AG04450 (cell line): ENCODE data around the gene TAT. TPM values are rescaled to one million over a fixed set of nuclear protein-coding genes. Genes with fewer than 3 reads are reported as not detected.
"Not testable (repeated sequence)": the region's sequence is repeated elsewhere in the genome, so short reads cannot be mapped to it uniquely, and the experiment has no call there.

Experiments
- CTCF ChIA-PET: fragments of 300-600, 350-600 bp; formaldehyde crosslinking; extraction: SDS; loops from one replicate; lab custom pipeline; 2022; ENCODE audit warnings: antibody characterized with exemption, inconsistent platforms; lab: Charles Lee
- POLR2A ChIA-PET: fragments of 350-600 bp; formaldehyde crosslinking; extraction: SDS; loops from one replicate; lab custom pipeline; 2021; ENCODE audit warnings: antibody characterized with exemption, inconsistent platforms; lab: Yijun Ruan, JAX
- DNase-seq: peaks from one replicate; pipeline ENCODE4 v3.0.0-alpha.2; 2011; ENCODE audit warnings: low read depth, low spot score
- H3K27ac ChIP-seq: one replicate; pipeline ENCODE4 v1.5.1; 2012; ENCODE audit warnings: low read depth, low read length, control low read depth
- H3K27me3 ChIP-seq: one replicate; pipeline ENCODE4 v1.6.0; 2012; ENCODE audit warnings: low read length; ENCODE audit not compliant: control insufficient read depth, insufficient read depth
- H3K4me3 ChIP-seq: 2 replicates; pipeline ENCODE4 v1.5.1; 2011; ENCODE audit warnings: mild to moderate bottlenecking, low read depth, low read length, control low read depth
- H3K9me3 ChIP-seq: 2 replicates; pipeline ENCODE4 v1.5.1; 2012; ENCODE audit warnings: low read length; ENCODE audit not compliant: control insufficient read depth, insufficient read depth
- polyA plus RNA-seq: library from polyadenylated mRNA; depleted of rRNA; stranded (reverse); fragments of >200 nt; gene quantifications from 2 replicates; pipeline ENCODE4 v1.2.3, GENCODE V29; 2011
- TF ChIP-seq, protein P1 (sequence below): IDR thresholded peaks from 2 replicates; pipeline ENCODE4 v1.5.1; 2011; ENCODE audit warnings: low read depth, low read length, control low read depth, inconsistent platforms

The TAT gene
- polyA plus RNA-seq, 1 experiment: not detected

DNA sequence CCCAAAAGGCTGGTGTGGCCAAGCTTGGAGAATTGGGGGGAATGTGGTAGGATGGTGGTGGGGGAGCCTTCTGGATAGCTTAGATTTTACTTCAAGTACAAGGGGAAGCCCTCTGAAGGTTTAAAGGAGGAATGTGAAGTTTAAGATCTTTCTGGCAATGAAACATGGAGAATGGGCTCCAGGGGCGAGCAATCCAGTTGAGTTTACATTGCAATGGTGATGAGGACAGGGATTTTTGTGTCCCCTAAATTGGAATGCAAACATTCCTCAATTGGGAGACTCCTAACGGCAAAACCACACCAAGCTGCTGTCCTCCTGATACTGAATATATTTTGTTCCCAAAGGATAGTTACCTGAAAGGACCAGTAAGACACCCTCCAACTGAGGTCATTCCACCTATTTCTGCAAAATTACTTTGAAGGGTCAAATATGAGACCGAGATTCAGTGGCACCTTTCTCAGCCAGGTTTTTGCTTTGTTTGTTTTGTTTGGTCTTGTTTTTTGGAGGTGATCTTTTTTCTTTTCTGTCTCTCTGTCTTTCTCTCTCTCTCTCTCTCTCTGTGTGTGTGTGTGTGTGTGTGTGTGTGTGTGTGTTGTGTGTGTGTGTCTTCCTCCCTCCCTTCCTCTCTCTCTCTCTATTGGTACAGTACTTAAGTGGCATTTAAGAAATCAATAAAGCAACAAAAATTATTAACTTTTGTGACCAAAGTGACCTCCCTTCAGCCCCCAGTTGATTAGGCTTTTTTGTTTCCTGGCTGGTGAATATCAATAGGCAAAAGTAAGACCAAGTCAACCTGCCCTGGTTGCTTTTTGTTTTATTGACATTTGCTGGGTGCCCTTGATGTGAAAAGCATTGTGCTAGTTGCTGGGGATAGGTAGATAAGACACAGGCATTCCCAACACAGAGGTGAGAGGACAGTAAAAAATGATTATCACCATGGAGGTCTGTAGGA, 16.4 kb upstream of the TAT start:
- CTCF ChIA-PET: interaction anchor here (1.2 kb wide), 1 partner anchor 18 kb away, joined by 12 read pairs; no protein-coding TSS in a partner anchor
- no peak for DNase-seq
- POLR2A ChIA-PET: no interaction called here
- no peak overlapping the region for H3K4me3 ChIP-seq
- no peak overlapping the region for H3K27ac ChIP-seq
- H3K9me3 ChIP-seq: no peaks in the 10 kb centered on the region
- H3K27me3 ChIP-seq: no peaks in the 10 kb centered on the region
- TF ChIP-seq, protein P1, sequence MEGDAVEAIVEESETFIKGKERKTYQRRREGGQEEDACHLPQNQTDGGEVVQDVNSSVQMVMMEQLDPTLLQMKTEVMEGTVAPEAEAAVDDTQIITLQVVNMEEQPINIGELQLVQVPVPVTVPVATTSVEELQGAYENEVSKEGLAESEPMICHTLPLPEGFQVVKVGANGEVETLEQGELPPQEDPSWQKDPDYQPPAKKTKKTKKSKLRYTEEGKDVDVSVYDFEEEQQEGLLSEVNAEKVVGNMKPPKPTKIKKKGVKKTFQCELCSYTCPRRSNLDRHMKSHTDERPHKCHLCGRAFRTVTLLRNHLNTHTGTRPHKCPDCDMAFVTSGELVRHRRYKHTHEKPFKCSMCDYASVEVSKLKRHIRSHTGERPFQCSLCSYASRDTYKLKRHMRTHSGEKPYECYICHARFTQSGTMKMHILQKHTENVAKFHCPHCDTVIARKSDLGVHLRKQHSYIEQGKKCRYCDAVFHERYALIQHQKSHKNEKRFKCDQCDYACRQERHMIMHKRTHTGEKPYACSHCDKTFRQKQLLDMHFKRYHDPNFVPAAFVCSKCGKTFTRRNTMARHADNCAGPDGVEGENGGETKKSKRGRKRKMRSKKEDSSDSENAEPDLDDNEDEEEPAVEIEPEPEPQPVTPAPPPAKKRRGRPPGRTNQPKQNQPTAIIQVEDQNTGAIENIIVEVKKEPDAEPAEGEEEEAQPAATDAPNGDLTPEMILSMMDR: no peak

DNA sequence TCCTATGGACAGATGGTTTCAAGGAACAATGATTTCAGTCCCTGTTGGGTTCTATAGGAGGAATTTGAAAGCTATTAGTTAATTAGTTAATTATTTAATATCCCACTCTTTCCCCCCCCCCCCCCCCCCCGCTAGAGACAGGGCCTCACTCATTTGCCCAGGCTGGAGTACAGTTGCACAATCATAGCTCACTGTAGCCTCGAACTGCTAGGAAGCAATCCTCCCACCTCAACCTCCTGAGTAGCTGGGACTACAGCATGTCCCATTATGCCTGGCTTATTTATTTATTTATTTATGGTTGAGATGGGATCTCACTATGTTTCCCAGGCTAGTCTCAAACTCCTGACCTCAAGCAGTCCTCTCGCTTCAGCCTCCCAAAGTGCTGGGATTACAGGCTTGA, 15.0 kb upstream of the TAT start:
- Histone ChIP-seq H3K27ac (no peak overlapping the region), H3K4me3 (no peak overlapping the region), H3K9me3 (no peaks in the 10 kb centered on the region), H3K27me3 (no peaks in the 10 kb centered on the region)
- POLR2A ChIA-PET: no interaction called here
- CTCF ChIA-PET: no interaction called here
- DNase-seq: no peak
- TF ChIP-seq, protein P1: no peak

DNA sequence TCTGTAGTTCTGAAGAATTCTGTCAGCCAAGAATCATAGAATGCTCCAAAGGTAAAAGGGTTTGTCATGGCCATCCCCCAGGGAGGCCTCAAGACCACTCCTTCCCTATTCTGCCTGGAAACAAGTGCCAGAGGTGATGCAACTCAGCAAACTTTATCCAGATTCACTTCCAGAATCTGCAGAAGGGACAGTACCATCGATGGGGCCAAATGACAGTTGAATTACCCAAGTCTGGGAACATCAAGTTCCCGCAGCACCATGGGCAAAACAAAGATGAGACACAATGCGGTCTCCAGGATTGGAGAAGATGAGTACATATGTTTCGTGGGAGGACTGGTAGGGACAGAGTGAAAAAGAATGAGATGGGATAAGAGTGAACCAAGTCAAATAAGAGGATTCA, 13.7 kb upstream of the TAT start:
- TF ChIP-seq, protein P1: no peak
- no peak for DNase-seq
- Histone ChIP-seq H3K27ac (no peak overlapping the region), H3K9me3 (no peaks in the 10 kb centered on the region), H3K4me3 (no peak overlapping the region), H3K27me3 (no peaks in the 10 kb centered on the region)
- ChIA-PET POLR2A (no interaction called here), CTCF (interaction anchor here (0.5 kb wide), 1 partner anchor 11 kb away, joined by 4 read pairs; no protein-coding TSS in a partner anchor)

DNA sequence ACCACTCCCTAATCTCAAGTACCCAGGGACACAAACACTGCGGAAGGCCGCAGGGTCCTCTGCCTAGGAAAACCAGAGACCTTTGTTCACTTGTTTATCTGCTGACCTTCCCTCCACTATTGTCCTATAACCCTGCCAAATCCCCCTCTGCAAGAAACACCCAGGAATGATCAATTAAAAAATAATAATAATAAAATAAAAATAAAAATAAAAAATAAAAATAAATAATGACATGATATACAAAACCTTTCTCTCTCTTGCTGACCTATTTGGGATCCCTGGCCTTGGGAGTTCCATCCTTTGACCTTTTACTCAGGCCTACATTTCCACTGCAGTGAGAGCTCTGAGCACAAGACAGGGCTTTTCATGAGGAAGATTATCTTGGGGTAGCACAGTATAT, 13.2 kb upstream of the TAT start:
- DNase-seq, H3K9me3 ChIP-seq, POLR2A ChIA-PET, CTCF ChIA-PET, H3K27me3 ChIP-seq, H3K4me3 ChIP-seq, H3K27ac ChIP-seq: not testable (repeated sequence)

DNA sequence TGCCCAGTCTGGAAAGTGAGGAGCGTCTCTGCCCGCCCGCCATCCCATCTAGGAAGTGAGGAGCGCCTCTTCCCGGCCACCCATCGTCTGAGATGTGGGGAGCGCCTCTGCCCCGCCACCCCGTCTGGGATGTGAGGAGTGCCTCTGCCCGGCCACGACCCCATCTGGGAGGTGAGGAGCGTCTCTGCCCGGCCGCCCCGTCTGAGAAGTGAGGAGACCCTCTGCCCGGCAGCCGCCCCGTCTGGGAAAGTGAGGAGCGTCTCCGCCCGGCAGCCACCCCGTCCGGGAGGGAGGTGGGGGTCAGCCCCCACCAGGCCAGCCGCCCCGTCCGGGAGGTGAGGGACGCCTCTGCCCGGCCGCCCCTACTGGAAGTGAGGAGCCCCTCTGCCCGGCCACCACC, 12.4 kb upstream of the TAT start:
- POLR2A ChIA-PET, DNase-seq, H3K9me3 ChIP-seq, CTCF ChIA-PET, H3K27ac ChIP-seq, H3K27me3 ChIP-seq, H3K4me3 ChIP-seq: not testable (repeated sequence)

DNA sequence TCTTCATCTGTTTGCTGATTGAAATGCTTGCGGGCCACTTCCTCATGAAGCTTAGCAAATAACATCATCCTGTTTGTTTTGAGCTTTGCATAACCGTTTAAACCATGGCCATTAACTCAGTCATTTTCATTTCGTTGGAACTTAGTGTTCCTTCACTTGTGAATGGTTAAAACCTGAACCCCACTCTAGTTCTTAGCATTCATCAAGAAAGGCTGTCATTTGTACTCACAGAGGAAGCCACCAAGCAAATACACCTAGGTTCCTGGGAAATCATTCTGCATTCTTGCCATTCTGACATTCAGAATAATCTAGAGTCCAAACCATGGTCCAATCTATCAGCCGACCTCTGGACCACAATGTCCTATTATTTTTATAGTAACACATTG, 8.4 kb upstream of the TAT start:
- ChIA-PET POLR2A (no interaction called here), CTCF (interaction anchor here (4.1 kb wide), 1 partner anchor 26 kb away, joined by 13 read pairs; no protein-coding TSS in a partner anchor)
- Histone ChIP-seq H3K27ac (no peak overlapping the region), H3K4me3 (no peak overlapping the region), H3K9me3 (no peaks in the 10 kb centered on the region), H3K27me3 (no peaks in the 10 kb centered on the region)
- no peak for DNase-seq
- TF ChIP-seq, protein P1: no peak
